ENCODE data around the gene ANKRD63.

ANKRD63 gene, protein sequence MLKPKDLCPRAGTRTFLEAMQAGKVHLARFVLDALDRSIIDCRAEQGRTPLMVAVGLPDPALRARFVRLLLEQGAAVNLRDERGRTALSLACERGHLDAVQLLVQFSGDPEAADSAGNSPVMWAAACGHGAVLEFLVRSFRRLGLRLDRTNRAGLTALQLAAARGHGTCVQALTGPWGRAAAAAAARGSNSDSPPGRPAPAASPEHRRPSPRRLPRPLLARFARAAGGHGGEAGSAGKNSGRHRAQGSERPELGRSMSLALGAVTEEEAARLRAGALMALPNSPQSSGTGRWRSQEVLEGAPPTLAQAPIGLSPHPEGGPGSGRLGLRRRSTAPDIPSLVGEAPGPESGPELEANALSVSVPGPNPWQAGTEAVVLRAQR

DNA sequence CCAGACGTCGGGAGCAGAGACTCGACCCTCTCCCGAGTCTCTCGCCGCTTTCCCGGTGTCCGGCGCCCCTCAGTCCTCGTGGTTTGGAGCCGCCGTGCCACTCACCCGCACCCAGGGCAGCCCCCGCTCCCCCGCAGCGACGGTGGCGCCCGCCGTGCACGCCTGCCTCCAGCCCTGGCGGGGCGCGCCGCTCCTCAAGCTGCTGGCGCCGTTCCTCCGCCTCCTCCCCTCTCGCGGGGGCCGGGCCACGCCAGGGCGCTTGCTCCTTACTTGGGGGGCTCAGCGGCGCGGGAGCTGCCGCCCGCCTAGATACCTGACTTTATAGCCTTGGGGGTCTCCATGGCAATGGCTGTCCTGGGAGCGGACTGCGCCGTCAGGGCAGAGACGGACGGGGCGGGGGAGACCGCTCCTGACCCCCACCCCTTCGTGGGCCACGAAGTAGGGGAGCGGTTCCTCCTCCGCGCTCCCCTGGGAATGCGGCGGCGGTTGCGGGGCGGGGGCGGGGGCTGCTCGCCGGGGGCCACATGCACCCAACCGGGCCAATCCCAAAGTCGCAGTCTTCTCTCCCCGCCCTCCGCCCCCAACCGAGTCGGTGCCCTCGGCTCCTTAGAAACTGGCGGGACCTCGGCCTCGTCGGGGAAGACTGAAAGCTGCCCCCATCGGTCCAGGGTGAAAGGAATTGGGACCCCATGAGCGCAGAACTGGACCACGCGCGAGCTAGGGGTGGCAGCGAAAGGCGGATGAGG lies at the start of gene ANKRD63:
Gene ANKRD63, minus strand, starts transcription at position 196 of the 746 bp plus-strand sequence. CDS start 478 bp downstream, outside the sequence.
- H3K9ac ChIP-seq (ENCODE audit: low read depth, low read length) = no peak within 1 kb of the TSS
- H3K4me3 ChIP-seq (ENCODE audit: low read length) = peak within 1 kb of the TSS; percentile 56; the same call in 1 of the 2 replicates
- no peaks in the 10 kb centered on the region for H3K9me3 ChIP-seq (ENCODE audit: insufficient read depth, low read depth, low read length)
- peaks cover 94% of the 10 kb centered on the region for H3K27me3 ChIP-seq (ENCODE audit: insufficient read depth, low read length)
- H3K27ac ChIP-seq (ENCODE audit: low read length) = no peak within 1 kb of the TSS
- peaks cover 19% of the 10 kb centered on the region for H3K4me1 ChIP-seq (ENCODE audit: insufficient read depth, low read length)
- H3K36me3 ChIP-seq (ENCODE audit: insufficient read depth, low read depth, low read length) = no peaks in the 10 kb centered on the region

DNA sequence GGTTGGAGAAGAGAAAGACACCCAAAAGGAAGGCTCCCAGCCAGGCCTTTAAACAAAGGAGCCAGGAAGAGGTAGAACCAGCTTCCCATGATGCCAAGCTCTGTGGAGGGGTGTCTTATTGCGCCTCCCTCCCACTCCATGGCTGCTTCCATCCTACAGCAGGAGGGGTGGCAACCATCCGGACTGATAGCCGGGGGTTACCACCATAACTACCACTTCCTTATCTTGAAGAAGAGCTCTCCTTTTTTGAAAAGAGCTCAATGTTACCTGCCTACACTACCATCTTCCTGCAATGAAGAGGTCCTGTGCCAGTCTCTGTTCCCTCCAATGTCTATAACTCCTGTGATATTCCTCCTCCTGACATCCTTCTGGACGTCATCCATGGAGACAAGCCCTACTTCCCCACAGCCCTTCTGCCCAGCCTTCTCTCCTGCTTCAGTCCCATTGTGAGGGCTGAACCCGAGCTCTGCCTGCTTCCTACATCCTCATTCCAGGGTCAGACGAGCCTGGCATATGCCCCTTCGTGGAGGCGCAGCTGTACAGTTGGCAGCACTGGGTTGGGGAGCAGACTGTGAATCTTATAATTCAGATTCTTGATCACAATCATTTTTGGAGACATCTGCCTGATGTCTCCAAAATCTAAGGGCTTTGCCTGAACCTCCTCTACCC lies 49.4 kb upstream of the ANKRD63 start:
- no peak overlapping the region for H3K9ac ChIP-seq (ENCODE audit: low read depth, low read length)
- peaks cover 24% of the 10 kb centered on the region for H3K4me1 ChIP-seq (ENCODE audit: insufficient read depth, low read length)
- H3K36me3 ChIP-seq (ENCODE audit: insufficient read depth, low read depth, low read length) = no peaks in the 10 kb centered on the region; the same call in 1 of the 2 replicates
- no peaks in the 10 kb centered on the region for H3K9me3 ChIP-seq (ENCODE audit: insufficient read depth, low read depth, low read length)
- no peak overlapping the region for H3K27ac ChIP-seq (ENCODE audit: low read length)
- H3K4me3 ChIP-seq (ENCODE audit: low read length) = no peak overlapping the region
- peaks cover 5% of the 10 kb centered on the region; the same call in 1 of the 2 replicates for H3K27me3 ChIP-seq (ENCODE audit: insufficient read depth, low read length)

DNA sequence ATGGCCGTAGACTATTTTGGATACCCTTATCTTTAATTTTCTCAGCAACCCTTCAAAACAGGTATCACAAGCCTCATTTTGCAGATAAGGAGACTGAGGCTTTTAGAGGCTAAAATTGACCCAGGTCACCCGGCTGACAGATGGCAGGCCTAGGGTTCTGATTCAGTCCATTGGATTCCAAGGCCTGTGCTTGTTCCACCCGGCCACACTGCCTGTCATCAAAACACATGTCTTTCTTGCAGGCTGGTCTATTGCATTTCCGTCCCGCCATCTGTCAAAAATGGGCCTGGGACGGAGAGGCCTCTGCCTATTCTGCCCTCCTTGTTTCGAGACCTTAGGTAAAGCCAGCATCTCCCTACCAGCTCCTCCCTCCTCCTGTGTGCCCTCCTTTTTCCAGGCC lies 48.8 kb upstream of the ANKRD63 start:
- H3K27me3 ChIP-seq (ENCODE audit: insufficient read depth, low read length) = no peaks in the 10 kb centered on the region; the same call in 1 of the 2 replicates
- no peaks in the 10 kb centered on the region for H3K9me3 ChIP-seq (ENCODE audit: insufficient read depth, low read depth, low read length)
- H3K4me3 ChIP-seq (ENCODE audit: low read length) = no peak overlapping the region
- H3K27ac ChIP-seq (ENCODE audit: low read length) = no peak overlapping the region
- H3K36me3 ChIP-seq (ENCODE audit: insufficient read depth, low read depth, low read length) = no peaks in the 10 kb centered on the region; the same call in 1 of the 2 replicates
- peaks cover 30% of the 10 kb centered on the region for H3K4me1 ChIP-seq (ENCODE audit: insufficient read depth, low read length)
- H3K9ac ChIP-seq (ENCODE audit: low read depth, low read length) = no peak overlapping the region

DNA sequence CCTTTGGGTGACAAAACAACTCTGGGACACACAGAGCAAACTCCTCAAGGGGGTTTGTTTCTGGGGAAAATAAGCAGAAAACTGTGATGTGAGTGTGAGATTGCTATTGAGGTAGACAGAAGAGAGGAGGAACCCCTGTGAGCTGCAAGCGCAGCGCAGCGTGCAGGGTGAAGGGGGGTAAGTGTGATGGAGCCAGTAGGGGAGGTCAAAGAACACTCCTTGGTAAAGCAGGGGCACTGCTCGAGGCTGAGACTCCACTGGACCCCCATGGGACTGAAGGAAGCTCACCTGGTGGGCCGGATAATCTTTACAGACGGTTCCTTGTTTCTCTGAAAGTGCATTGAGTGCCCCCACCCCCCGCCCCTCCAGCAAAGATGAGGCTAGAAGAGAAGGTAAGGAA lies 48.2 kb upstream of the ANKRD63 start:
- Histone ChIP-seq H3K4me1 (ENCODE audit: insufficient read depth, low read length) (peaks cover 36% of the 10 kb centered on the region), H3K27ac (ENCODE audit: low read length) (no peak overlapping the region), H3K9me3 (ENCODE audit: insufficient read depth, low read depth, low read length) (no peaks in the 10 kb centered on the region), H3K36me3 (ENCODE audit: insufficient read depth, low read depth, low read length) (no peaks in the 10 kb centered on the region; the same call in 1 of the 2 replicates), H3K9ac (ENCODE audit: low read depth, low read length) (no peak overlapping the region), H3K4me3 (ENCODE audit: low read length) (no peak overlapping the region), H3K27me3 (ENCODE audit: insufficient read depth, low read length) (peaks cover 5% of the 10 kb centered on the region; the same call in 1 of the 2 replicates)

DNA sequence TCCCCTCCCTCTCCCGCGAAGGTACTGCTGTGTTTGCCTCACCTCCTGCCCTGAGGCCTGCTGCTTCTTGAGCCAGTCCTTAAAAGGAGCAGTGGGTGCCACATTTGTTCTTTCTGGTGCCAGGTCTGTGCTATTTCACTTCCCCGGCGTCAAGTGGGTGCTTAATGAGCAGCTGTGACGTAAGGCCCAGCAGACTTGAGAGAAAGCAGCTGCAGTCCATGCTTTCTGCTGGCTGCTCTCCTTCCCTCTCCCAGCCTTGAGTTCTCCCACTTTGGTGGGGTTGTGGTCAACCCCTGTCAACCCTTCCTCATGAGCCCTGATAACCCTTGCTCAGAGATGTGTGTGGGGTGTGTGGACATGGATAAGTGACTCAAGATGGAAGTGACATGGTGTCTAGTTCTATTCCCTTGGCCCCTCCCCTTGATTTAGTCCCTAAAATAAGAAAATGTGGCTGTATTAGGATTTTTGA lies 47.5 kb upstream of the ANKRD63 start:
- Histone ChIP-seq H3K27ac (ENCODE audit: low read length) (no peak overlapping the region), H3K9ac (ENCODE audit: low read depth, low read length) (no peak overlapping the region)

DNA sequence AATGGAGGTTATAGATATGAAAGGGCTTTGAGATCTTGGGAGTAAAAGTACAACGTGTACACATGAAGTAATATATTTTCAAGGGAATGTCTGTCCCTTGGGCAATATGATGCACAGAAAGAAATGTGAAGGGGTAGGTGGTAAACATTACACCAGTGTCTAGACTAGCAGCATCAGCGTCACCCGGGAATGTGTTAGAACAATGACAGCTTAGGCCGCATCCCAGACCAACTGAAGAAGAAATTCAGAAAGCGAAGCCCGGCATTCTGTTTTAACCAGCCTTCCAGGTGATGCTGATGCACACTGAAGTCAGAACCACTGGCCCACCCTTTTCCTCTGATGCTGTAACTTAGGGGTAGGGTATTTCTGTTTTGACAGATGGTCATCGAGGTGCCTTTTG lies 46.9 kb upstream of the ANKRD63 start:
- no peak overlapping the region for H3K27ac ChIP-seq (ENCODE audit: low read length)
- no peaks in the 10 kb centered on the region for H3K9me3 ChIP-seq (ENCODE audit: insufficient read depth, low read depth, low read length)
- H3K36me3 ChIP-seq (ENCODE audit: insufficient read depth, low read depth, low read length) = no peaks in the 10 kb centered on the region; the same call in 1 of the 2 replicates
- H3K27me3 ChIP-seq (ENCODE audit: insufficient read depth, low read length) = peaks cover 17% of the 10 kb centered on the region
- no peak overlapping the region for H3K9ac ChIP-seq (ENCODE audit: low read depth, low read length)
- no peak overlapping the region for H3K4me3 ChIP-seq (ENCODE audit: low read length)
- H3K4me1 ChIP-seq (ENCODE audit: insufficient read depth, low read length) = peaks cover 46% of the 10 kb centered on the region

More for the DNA sequence above, 47.5 kb upstream of the ANKRD63 start:
- no peaks in the 10 kb centered on the region for H3K9me3 ChIP-seq (ENCODE audit: insufficient read depth, low read depth, low read length)
- H3K4me1 ChIP-seq (ENCODE audit: insufficient read depth, low read length) = peaks cover 40% of the 10 kb centered on the region
- peaks cover 12% of the 10 kb centered on the region for H3K27me3 ChIP-seq (ENCODE audit: insufficient read depth, low read length)
- no peak overlapping the region for H3K4me3 ChIP-seq (ENCODE audit: low read length)
- no peaks in the 10 kb centered on the region; the same call in 1 of the 2 replicates for H3K36me3 ChIP-seq (ENCODE audit: insufficient read depth, low read depth, low read length)

DNA sequence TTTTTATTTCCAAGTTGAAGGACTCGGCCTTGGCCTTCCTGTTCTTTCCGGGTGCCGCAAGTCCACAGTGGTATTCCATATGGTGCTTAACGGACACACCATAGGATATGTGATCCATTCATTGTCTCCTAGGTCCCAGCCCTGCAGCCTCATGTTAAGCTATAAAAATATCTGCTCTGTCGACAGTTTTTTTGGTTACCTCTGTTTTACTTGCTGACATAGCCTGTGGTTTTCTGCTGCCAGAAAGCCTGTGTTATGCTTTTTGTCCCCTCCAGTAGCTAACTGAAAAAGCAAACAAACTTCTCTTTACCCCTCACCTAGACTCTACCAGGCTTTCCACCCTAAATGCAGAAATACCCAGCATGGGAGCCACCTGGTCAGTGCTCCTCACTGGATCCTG lies 45.9 kb upstream of the ANKRD63 start:
- Histone ChIP-seq H3K9ac (ENCODE audit: low read depth, low read length) (peak overlapping the region; percentile 13; the same call in 1 of the 2 replicates), H3K4me3 (ENCODE audit: low read length) (peak overlapping the region; percentile 47; the same call in 1 of the 2 replicates), H3K36me3 (ENCODE audit: insufficient read depth, low read depth, low read length) (no peaks in the 10 kb centered on the region; the same call in 1 of the 2 replicates), H3K9me3 (ENCODE audit: insufficient read depth, low read depth, low read length) (no peaks in the 10 kb centered on the region), H3K27me3 (ENCODE audit: insufficient read depth, low read length) (peaks cover 21% of the 10 kb centered on the region), H3K4me1 (ENCODE audit: insufficient read depth, low read length) (peaks cover 43% of the 10 kb centered on the region), H3K27ac (ENCODE audit: low read length) (no peak overlapping the region)

DNA sequence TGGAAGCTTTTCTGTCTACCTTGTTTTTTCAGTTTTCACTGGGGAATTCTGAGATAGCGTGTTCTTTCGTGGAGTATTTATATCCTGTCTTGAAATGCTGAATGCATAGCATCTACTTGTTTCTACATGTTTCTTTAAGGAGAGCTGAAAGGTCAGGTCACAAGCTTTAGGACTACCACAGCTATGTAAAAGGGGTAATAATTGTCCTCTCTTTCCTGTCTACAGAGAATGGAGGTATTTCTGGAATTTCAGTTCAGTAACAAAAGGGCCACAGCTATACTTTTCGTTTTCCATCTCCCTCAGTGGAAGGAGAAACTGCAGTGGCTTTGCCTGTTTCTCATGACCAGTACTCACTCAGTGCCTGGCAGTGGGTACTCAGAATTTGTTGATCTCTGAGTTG lies 45.3 kb upstream of the ANKRD63 start:
- Histone ChIP-seq H3K9ac (ENCODE audit: low read depth, low read length) (peak overlapping the region; percentile 13; the same call in 1 of the 2 replicates), H3K27ac (ENCODE audit: low read length) (no peak overlapping the region), H3K27me3 (ENCODE audit: insufficient read depth, low read length) (peaks cover 21% of the 10 kb centered on the region), H3K9me3 (ENCODE audit: insufficient read depth, low read depth, low read length) (no peaks in the 10 kb centered on the region), H3K4me3 (ENCODE audit: low read length) (peak overlapping the region; percentile 47; the same call in 1 of the 2 replicates), H3K36me3 (ENCODE audit: insufficient read depth, low read depth, low read length) (no peaks in the 10 kb centered on the region; the same call in 1 of the 2 replicates), H3K4me1 (ENCODE audit: insufficient read depth, low read length) (peaks cover 43% of the 10 kb centered on the region)

DNA sequence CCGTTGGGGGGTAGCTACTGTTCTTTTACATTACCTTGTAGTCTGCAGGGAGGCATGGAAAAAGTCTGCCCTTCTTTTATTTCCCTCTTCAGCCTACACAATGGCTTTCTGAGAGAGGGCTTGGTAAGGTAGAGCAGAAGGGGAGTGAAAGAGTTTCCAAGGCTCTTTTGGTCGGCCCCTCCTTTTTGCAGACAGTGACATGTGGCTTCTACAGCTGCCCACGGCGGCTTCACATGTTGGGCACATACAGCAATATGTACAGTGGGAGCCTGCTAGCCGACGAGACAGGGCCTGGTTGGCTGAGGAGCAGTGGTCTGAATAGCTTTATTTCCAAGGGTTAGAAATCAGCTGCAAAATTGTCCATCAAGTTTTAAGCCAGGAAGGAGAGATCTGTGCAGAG lies 44.6 kb upstream of the ANKRD63 start:
- Histone ChIP-seq H3K4me1 (ENCODE audit: insufficient read depth, low read length) (peaks cover 43% of the 10 kb centered on the region), H3K36me3 (ENCODE audit: insufficient read depth, low read depth, low read length) (no peaks in the 10 kb centered on the region; the same call in 1 of the 2 replicates), H3K4me3 (ENCODE audit: low read length) (peak overlapping the region; percentile 47; the same call in 1 of the 2 replicates), H3K9ac (ENCODE audit: low read depth, low read length) (peak overlapping the region; percentile 13; the same call in 1 of the 2 replicates), H3K9me3 (ENCODE audit: insufficient read depth, low read depth, low read length) (no peaks in the 10 kb centered on the region), H3K27me3 (ENCODE audit: insufficient read depth, low read length) (peaks cover 28% of the 10 kb centered on the region), H3K27ac (ENCODE audit: low read length) (no peak overlapping the region)

DNA sequence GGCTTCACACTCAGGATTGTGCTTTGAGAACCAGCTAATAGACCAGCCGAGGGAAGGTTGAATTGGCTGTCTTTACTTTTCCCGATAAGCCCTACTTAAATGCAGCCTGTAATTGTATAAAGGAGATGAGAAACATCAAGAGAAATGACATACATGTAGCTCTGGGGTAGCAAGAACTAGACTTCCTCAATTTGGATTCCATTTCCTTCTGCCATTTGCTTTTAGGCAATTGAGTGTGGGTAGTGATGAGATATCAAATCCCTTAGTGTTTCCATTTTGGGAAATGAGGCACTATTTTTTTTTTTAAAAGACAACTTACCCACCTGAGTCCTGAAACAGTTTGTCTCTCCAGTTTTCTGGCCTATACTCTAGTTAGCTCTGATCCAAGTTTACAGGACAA lies 42.8 kb upstream of the ANKRD63 start:
- H3K9ac ChIP-seq (ENCODE audit: low read depth, low read length) = no peak overlapping the region
- peaks cover 44% of the 10 kb centered on the region for H3K27me3 ChIP-seq (ENCODE audit: insufficient read depth, low read length)
- peaks cover 48% of the 10 kb centered on the region for H3K4me1 ChIP-seq (ENCODE audit: insufficient read depth, low read length)
- no peak overlapping the region for H3K27ac ChIP-seq (ENCODE audit: low read length)
- H3K9me3 ChIP-seq (ENCODE audit: insufficient read depth, low read depth, low read length) = no peaks in the 10 kb centered on the region
- H3K4me3 ChIP-seq (ENCODE audit: low read length) = peak overlapping the region; percentile 61; the same call in 1 of the 2 replicates
- no peaks in the 10 kb centered on the region; the same call in 1 of the 2 replicates for H3K36me3 ChIP-seq (ENCODE audit: insufficient read depth, low read depth, low read length)

DNA sequence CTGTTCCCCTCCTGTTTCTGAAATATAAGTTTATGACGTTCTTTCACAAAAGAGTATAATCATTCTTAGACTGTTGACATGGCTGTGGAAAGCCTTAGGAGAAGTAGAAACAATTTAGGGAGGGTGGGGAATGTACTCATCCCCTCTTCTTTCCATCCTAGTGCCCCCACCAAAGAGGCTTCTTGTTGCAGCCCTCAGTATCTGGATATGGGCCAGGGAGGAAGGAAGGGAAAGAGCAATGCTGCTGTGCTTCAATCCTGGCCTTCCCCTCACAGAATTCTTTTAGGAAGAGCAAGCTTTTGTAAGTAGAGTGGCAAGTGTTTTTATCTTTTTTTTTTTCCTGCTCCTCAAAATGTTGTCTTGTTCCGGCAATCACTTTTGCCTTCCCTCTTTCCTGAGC lies 42.3 kb upstream of the ANKRD63 start:
- no peaks in the 10 kb centered on the region for H3K9me3 ChIP-seq (ENCODE audit: insufficient read depth, low read depth, low read length)
- peak overlapping the region; percentile 8; the same call in 1 of the 2 replicates for H3K9ac ChIP-seq (ENCODE audit: low read depth, low read length)
- peak overlapping the region; percentile 61 for H3K4me3 ChIP-seq (ENCODE audit: low read length)
- no peak overlapping the region for H3K27ac ChIP-seq (ENCODE audit: low read length)
- no peaks in the 10 kb centered on the region; the same call in 1 of the 2 replicates for H3K36me3 ChIP-seq (ENCODE audit: insufficient read depth, low read depth, low read length)
- H3K4me1 ChIP-seq (ENCODE audit: insufficient read depth, low read length) = peaks cover 51% of the 10 kb centered on the region
- H3K27me3 ChIP-seq (ENCODE audit: insufficient read depth, low read length) = peaks cover 44% of the 10 kb centered on the region

Measured in iPS-20b (cell line).